Natural killer cell (primary cell): Measurements from ENCODE around the gene HKDC1. TPM values are rescaled to one million over a fixed set of nuclear protein-coding genes. Genes with fewer than 3 reads are reported as not detected.
A peak's percentile ranks its signal among the peaks of the same experiment; 100 is the strongest.

Experiments
- ATAC-seq, 3 donors: fragments of 150-1000 bp in 2 of 3; fragments of 200-7000 bp in 1 of 3; cut with Tn5 transposase; 1 replicate in 1 of 3; 2 replicates in 2 of 3; pipeline ENCODE4 v1.10.0; 2021; ENCODE audit warnings: mild to moderate bottlenecking in 2 of 3, moderate library complexity in 2 of 3
- DNase-seq, 2 donors: peaks; one replicate each; pipeline versions ENCODE4 v3.0.0 to v3.0.0-alpha.2; 2013 to 2021; ENCODE audit warnings: mixed read lengths in 1 of 2
- H3K27ac ChIP-seq: one replicate; pipeline ENCODE4 v1.5.1; 2013; ENCODE audit warnings: mild to moderate bottlenecking, low read length
- H3K27me3 ChIP-seq: one replicate; pipeline ENCODE4 v1.6.1; 2013; ENCODE audit warnings: low read length; ENCODE audit not compliant: control insufficient read depth, insufficient read depth
- H3K36me3 ChIP-seq: one replicate; pipeline ENCODE4 v1.6.1; 2013; ENCODE audit warnings: low read length; ENCODE audit not compliant: control insufficient read depth, insufficient read depth
- H3K4me1 ChIP-seq: one replicate; pipeline ENCODE4 v1.6.1; 2013; ENCODE audit warnings: low read length; ENCODE audit not compliant: control insufficient read depth, insufficient read depth
- H3K4me3 ChIP-seq: one replicate; pipeline ENCODE4 v1.5.1; 2013; ENCODE audit warnings: low read length
- H3K9me3 ChIP-seq: one replicate; pipeline ENCODE4 v1.6.1; 2013; ENCODE audit warnings: low read length; ENCODE audit not compliant: control insufficient read depth, insufficient read depth
- H3K27ac Mint-ChIP-seq, 2 donors: one replicate each; pipeline ENCODE4 v1.8.0; 2022; ENCODE audit warnings: mild to moderate bottlenecking in 2 of 2, mixed read lengths in 2 of 2, moderate library complexity in 1 of 2
- H3K27me3 Mint-ChIP-seq, 2 donors: one replicate each; pipeline ENCODE4 v1.8.0; 2022; ENCODE audit warnings: low read depth in 2 of 2, mixed read lengths in 2 of 2
- H3K36me3 Mint-ChIP-seq: one replicate; pipeline ENCODE4 v1.8.0; 2022; ENCODE audit warnings: mixed read lengths
- H3K4me1 Mint-ChIP-seq, 2 donors: one replicate each; pipeline ENCODE4 v1.8.0; 2022; ENCODE audit warnings: mixed read lengths in 2 of 2
- H3K4me3 Mint-ChIP-seq: one replicate; pipeline ENCODE4 v1.8.0; 2022; ENCODE audit warnings: mild to moderate bottlenecking, moderate library complexity, mixed read lengths
- H3K9me3 Mint-ChIP-seq, 2 donors: one replicate each; pipeline ENCODE4 v1.8.0; 2022; ENCODE audit warnings: mixed read lengths in 2 of 2
- CTCF ChIP-seq: fragments of 200-600 bp; IDR thresholded peaks from one replicate; pipeline ENCODE4 v1.8.0; 2022; ENCODE audit warnings: antibody characterized with exemption
- WGBS: methylation state at CpG from one replicate; pipeline ENCODE4 v1.1.7; 2013; ENCODE audit warnings: missing lambda C conversion rate; ENCODE audit not compliant: insufficient coverage; 5-methylcytosine and 5-hydroxymethylcytosine counted together
- intact Hi-C: fragments of 100-400 bp; cut with micrococcal nuclease; formaldehyde crosslinking; loops from one replicate; pipeline ENCODE4 v1.14.2; 2022
- total RNA-seq, 4 donors: library from RNA; stranded (reverse); fragments of 120-200 nt in 1 of 4; gene quantifications; one replicate each; pipeline versions ENCODE4 v1.2.3 to v1.2.4, GENCODE V29; 2013 to 2022

Gene HKDC1
- total RNA-seq, 3 donors from 2014 or later (not counting 1 experiment from before 2014, with no cell fraction given), result 0.50 to 0.82 TPM; not detected in 1

GRCh38 chr10:69222157-69223027, 2.3 kb downstream of the HKDC1 start:
- Mint-ChIP-seq H3K27ac (peak overlapping the region; percentile 74 to 93), H3K4me3 (peak overlapping the region; percentile 69), H3K36me3 (no peaks in the 10 kb centered on the region), H3K4me1 (peaks cover 36 to 53% of the 10 kb centered on the region in 2 donors), H3K9me3 (no peaks in the 10 kb centered on the region), H3K27me3 (no peaks in the 10 kb centered on the region)
- H3K36me3 ChIP-seq, result no peaks in the 10 kb centered on the region
- WGBS, result 19% methylated on average over 10 of the region's 11 CpGs
- peaks cover 44% of the 10 kb centered on the region for H3K4me1 ChIP-seq
- intact Hi-C loops, result loop anchor here (1.0 to 2.0 kb wide), 4 partner anchors 18 to 130 kb away; partner anchors contain the start of gene VPS26A
- H3K27ac ChIP-seq, result peak overlapping the region; percentile 38
- TF ChIP-seq CTCF, result peak; percentile 49
- H3K27me3 ChIP-seq, result no peaks in the 10 kb centered on the region
- no peaks in the 10 kb centered on the region for H3K9me3 ChIP-seq
- DNase-seq, result peak; percentile 74 to 79
- ATAC-seq, result peak; percentile 89 to 93 (median 92)
- H3K4me3 ChIP-seq, result peak overlapping the region; percentile 2

- Histone ChIP-seq H3K4me1 (peaks cover 50% of the 10 kb centered on the region), H3K4me3 (no peak overlapping the region), H3K27me3 (no peaks in the 10 kb centered on the region), H3K36me3 (no peaks in the 10 kb centered on the region), H3K9me3 (no peaks in the 10 kb centered on the region), H3K27ac (no peak overlapping the region)
- ATAC-seq (no peak), DNase-seq (no peak)
- H3K27me3 Mint-ChIP-seq, result no peaks in the 10 kb centered on the region
- 10% methylated on average over 1 of the region's 1 CpG for WGBS
- H3K9me3 Mint-ChIP-seq, result no peaks in the 10 kb centered on the region
- intact Hi-C loops, result loop anchor here (2.0 kb wide), 1 partner anchor 130 kb away; no protein-coding TSS in a partner anchor
- peaks cover 42 to 59% of the 10 kb centered on the region in 2 donors for H3K4me1 Mint-ChIP-seq
- no peaks in the 10 kb centered on the region for H3K36me3 Mint-ChIP-seq
- H3K4me3 Mint-ChIP-seq, result peak overlapping the region; percentile 69
- TF ChIP-seq CTCF, result no peak
- H3K27ac Mint-ChIP-seq, result peak overlapping the region; percentile 74 to 93
These were observed 2.9 kb downstream of the HKDC1 start for GRCh38 chr10:69223028-69223342.

GRCh38 chr10:69224862-69225657, 4.9 kb downstream of the HKDC1 start:
- Histone ChIP-seq H3K4me3 (no peak overlapping the region), H3K27me3 (no peaks in the 10 kb centered on the region), H3K36me3 (no peaks in the 10 kb centered on the region), H3K9me3 (no peaks in the 10 kb centered on the region), H3K4me1 (peaks cover 70% of the 10 kb centered on the region), H3K27ac (no peak overlapping the region)
- intact Hi-C loops, result no loop called here
- Mint-ChIP-seq H3K9me3 (no peaks in the 10 kb centered on the region), H3K27ac (peak overlapping the region; percentile 57 to 78), H3K36me3 (no peaks in the 10 kb centered on the region), H3K4me3 (no peak overlapping the region), H3K27me3 (no peaks in the 10 kb centered on the region), H3K4me1 (peaks cover 62 to 80% of the 10 kb centered on the region in 2 donors)
- WGBS, result 70% methylated on average over 10 of the region's 10 CpGs
- TF ChIP-seq CTCF, result no peak
- ATAC-seq, result no peak
- DNase-seq, result no peak
